ENCODE measurements around the gene NR4A2.

NR4A2 gene

GRCh38 chr2:156356014-156356754 lies 23.7 kb upstream of the NR4A2 start:
- in situ Hi-C loops (cut with MboI; ENCODE audit: low pct_unique_long_range_greater_than_20kb, low sequenced_read_pairs, unreplicated experiment): no loop called here
- DNase-seq (ENCODE audit: low spot score): no peak
- TF ChIP-seq, protein P1, sequence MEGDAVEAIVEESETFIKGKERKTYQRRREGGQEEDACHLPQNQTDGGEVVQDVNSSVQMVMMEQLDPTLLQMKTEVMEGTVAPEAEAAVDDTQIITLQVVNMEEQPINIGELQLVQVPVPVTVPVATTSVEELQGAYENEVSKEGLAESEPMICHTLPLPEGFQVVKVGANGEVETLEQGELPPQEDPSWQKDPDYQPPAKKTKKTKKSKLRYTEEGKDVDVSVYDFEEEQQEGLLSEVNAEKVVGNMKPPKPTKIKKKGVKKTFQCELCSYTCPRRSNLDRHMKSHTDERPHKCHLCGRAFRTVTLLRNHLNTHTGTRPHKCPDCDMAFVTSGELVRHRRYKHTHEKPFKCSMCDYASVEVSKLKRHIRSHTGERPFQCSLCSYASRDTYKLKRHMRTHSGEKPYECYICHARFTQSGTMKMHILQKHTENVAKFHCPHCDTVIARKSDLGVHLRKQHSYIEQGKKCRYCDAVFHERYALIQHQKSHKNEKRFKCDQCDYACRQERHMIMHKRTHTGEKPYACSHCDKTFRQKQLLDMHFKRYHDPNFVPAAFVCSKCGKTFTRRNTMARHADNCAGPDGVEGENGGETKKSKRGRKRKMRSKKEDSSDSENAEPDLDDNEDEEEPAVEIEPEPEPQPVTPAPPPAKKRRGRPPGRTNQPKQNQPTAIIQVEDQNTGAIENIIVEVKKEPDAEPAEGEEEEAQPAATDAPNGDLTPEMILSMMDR (IDR thresholded peaks at IDR 0.05; ENCODE audit: extremely low read depth, insufficient read depth, missing control alignments): no peak

DNA sequence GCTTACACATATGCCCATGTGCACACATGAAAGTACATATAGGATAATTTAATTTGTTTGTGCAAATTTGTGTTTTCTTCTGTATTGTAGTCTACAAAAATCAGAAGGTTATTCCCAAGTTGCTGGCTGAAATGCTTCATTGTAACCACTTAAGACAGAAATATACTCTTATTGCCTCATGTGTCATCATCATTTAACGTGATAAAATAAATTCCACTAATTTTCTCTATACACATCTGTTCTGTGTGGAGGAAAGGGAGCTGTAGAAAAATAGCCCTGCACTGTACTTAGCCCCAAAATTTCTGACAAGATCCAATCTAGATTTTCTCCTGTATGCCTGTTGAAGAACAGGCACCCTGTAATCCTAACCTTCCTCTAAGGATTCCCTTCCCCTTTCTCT lies 20.4 kb upstream of the NR4A2 start:
- TF ChIP-seq, protein P1 (IDR thresholded peaks at IDR 0.05; ENCODE audit: extremely low read depth, insufficient read depth, missing control alignments): no peak
- in situ Hi-C loops (cut with MboI; ENCODE audit: low pct_unique_long_range_greater_than_20kb, low sequenced_read_pairs, unreplicated experiment): no loop called here
- no peak for DNase-seq (ENCODE audit: low spot score)

DNA sequence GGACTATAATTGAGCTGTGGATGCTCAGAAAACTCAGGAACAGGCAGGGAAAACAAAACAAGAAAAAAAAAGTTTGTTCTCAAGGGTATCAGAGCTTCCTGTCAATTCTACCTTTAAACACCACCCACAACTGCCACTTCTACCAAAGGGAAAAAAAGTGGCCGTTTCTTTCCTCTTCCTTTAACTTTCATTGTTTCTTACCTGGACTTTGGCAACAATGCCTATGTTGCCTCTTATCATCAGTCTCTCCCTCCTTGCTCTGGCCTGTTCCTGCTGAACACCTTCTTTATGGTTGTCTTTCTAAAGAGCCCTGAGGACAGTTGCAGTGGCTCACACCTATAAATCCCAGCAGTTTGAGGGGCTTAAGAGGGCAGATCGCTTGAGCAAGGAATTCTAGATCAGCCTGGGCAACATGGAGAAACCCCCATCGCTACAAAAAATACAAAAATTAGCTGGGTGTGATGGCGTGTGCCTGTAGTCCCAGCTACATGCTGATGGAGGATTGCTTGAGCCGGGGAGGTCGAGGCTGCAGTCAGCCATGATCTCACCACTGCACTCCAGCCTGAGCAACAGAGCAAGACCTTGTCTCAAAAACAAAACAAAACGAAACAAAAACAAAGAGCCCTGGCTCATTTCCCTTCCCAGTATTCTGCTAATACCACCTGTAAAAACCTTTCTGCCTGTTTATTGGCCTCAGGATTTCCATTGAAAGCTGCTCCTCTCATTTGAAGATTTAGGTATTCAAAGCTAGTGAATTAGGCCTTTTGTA lies 18.0 kb upstream of the NR4A2 start:
- in situ Hi-C loops (cut with MboI; ENCODE audit: low pct_unique_long_range_greater_than_20kb, low sequenced_read_pairs, unreplicated experiment): no loop called here
- no peak for DNase-seq (ENCODE audit: low spot score)
- TF ChIP-seq, protein P1 (IDR thresholded peaks at IDR 0.05; ENCODE audit: extremely low read depth, insufficient read depth, missing control alignments): no peak

DNA sequence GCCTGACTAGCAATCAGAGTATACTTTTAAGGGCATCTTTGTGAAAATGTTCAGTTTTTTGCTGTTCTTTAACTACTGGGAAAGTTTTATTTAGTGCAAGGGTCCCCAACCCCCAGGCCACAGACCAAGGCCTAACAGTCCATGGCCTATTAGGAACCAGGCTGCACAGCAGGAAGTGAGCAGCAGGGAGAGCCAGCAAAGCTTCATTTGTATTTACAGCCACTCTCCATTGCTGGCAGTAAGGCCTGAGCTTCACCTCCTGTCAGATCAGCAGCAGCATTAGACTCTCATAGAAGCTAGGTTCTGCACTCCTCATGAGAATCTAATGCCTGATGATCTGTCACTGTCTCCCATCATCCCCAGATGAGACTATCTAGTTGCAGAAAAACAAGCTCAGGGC lies 17.1 kb upstream of the NR4A2 start:
- in situ Hi-C loops (cut with MboI; ENCODE audit: low pct_unique_long_range_greater_than_20kb, low sequenced_read_pairs, unreplicated experiment): loop anchor here (10.0 kb wide), 1 partner anchor 45 kb away; no protein-coding TSS in a partner anchor
- TF ChIP-seq, protein P1 (IDR thresholded peaks at IDR 0.05; ENCODE audit: extremely low read depth, insufficient read depth, missing control alignments): no peak
- no peak for DNase-seq (ENCODE audit: low spot score)

DNA sequence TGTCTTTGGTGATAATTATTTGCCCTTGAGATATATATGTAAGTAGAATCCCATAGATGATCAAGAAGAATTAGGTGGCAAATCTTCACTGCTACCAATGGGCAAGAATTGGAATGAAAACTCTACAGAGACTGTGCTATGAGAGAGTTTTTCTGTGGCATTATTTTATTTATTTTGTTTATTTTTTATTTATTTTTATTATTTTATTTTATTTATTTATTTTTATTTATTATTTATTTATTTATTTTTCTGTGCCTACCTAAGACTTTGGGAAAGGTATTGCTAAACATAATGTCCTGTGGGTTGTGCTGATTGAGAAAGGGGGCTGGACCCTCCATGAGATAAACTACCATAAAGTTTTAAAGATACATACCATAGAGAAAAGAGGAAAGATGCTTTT lies 16.6 kb upstream of the NR4A2 start:
- no peak for DNase-seq (ENCODE audit: low spot score)
- in situ Hi-C loops (cut with MboI; ENCODE audit: low pct_unique_long_range_greater_than_20kb, low sequenced_read_pairs, unreplicated experiment): loop anchor here (10.0 kb wide), 1 partner anchor 46 kb away; no protein-coding TSS in a partner anchor
- TF ChIP-seq, protein P1 (IDR thresholded peaks at IDR 0.05; ENCODE audit: extremely low read depth, insufficient read depth, missing control alignments): no peak

GRCh38 chr2:156347431-156347830 lies 14.9 kb upstream of the NR4A2 start:
- no peak for DNase-seq (ENCODE audit: low spot score)
- in situ Hi-C loops (cut with MboI; ENCODE audit: low pct_unique_long_range_greater_than_20kb, low sequenced_read_pairs, unreplicated experiment): loop anchor here (10.0 kb wide), 1 partner anchor 47 kb away; no protein-coding TSS in a partner anchor
- TF ChIP-seq, protein P1 (IDR thresholded peaks at IDR 0.05; ENCODE audit: extremely low read depth, insufficient read depth, missing control alignments): no peak

Measured in GM13977 (cell line).